Measurements from ENCODE around the gene ACADL. TPM values are rescaled to one million over a fixed set of nuclear protein-coding genes. Genes with fewer than 3 reads are reported as not detected.

Gene ACADL
- total and polyA plus RNA-seq, 5 donors from 2014 or later = not detected

DNA sequence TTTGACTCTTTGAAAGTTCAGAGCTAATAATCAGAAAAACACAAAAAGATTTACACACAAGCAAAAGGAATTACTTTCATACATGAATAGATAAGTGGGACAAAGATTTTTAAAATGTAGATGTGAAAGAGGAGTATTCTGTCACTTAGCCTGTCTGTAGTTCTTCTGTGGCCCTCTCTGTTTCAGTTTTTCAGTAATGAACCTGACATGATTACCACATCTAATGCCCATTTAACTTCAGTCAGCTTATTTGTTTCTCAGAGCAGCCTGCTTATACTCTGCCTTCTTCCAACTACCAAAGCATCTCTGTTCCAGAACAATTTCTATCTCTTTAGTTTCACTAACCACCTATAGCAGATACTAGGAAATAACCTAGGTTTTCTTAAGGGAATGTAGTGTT lies 34.4 kb upstream of the ACADL start:
- Histone ChIP-seq H3K9me3 (ENCODE audit: control insufficient read depth in 2 of 2, low read length in 2 of 2) (no peaks in the 10 kb centered on the region), H3K36me3 (ENCODE audit: control insufficient read depth, insufficient read depth, low read length) (no peaks in the 10 kb centered on the region), H3K4me3 (ENCODE audit: low read depth, low read length) (no peak overlapping the region), H3K27ac (ENCODE audit: insufficient read depth, low read length, poor library complexity, severe bottlenecking) (no peak overlapping the region), H3K4me1 (ENCODE audit: control insufficient read depth, insufficient read depth, low read length, poor library complexity, severe bottlenecking) (no peaks in the 10 kb centered on the region), H3K27me3 (ENCODE audit: control insufficient read depth, insufficient read depth, low read length) (no peaks in the 10 kb centered on the region)
- peaks cover 0 to 1% (median 0%) of the 10 kb centered on the region in 7 donors for H3K9me3 Mint-ChIP-seq
- H3K4me3 Mint-ChIP-seq = no peak overlapping the region
- H3K4me1 Mint-ChIP-seq = no peaks in the 10 kb centered on the region
- ATAC-seq (ENCODE audit: low read depth in 2 of 2) (no peak), DNase-seq (no peak)
- H3K27me3 Mint-ChIP-seq = no peaks in the 10 kb centered on the region
- no peaks in the 10 kb centered on the region for H3K36me3 Mint-ChIP-seq
- no peak overlapping the region for H3K27ac Mint-ChIP-seq

DNA sequence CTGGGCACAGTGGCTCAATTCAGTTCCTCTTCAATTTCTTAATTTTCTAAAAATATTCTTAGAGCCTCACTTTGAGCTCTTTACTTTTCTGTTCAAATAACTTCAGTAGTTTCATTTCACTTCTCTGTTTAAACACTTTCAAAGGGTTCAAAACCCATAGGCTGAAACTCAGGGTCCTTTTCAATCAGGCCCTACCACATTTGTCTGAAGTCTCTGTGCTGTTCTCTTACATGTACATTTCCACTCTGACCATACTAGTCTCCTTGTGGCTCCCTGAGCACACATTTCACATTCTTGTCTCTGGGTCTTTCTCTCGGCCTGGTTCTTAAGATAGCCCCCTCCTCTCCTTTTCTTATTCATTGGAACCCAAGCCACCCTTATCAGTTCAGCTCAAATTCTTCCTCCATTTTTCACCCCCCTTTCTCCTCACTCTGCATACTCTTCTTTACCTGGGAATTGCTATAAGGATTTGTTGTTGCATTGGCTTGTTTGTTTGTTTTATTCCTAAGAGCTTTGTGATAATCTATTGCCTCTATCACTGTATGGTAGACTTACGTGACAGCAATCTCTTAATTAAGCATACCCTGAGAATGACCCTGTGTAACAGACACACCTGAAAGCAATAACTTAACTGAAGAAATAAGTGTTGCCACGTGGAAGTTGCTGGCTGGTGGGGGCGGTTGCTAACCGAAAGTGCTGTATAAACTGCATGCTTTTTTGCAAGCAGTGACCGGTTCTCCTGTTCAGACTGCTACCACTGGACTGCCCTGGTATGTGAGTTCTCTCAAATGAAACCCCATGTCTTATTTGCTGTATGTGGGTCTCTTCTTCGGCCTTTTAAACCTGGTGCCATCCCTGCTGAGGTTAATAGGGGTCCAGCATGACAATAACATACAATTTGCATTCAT lies 27.7 kb upstream of the ACADL start:
- no peak overlapping the region for H3K4me3 ChIP-seq (ENCODE audit: low read depth, low read length)
- no peaks in the 10 kb centered on the region for H3K4me1 ChIP-seq (ENCODE audit: control insufficient read depth, insufficient read depth, low read length, poor library complexity, severe bottlenecking)
- Mint-ChIP-seq H3K27me3 (no peaks in the 10 kb centered on the region), H3K4me3 (no peak overlapping the region), H3K36me3 (no peaks in the 10 kb centered on the region), H3K27ac (no peak overlapping the region), H3K4me1 (no peaks in the 10 kb centered on the region), H3K9me3 (no peaks in the 10 kb centered on the region)
- ATAC-seq (ENCODE audit: low read depth in 2 of 2) = no peak
- no peaks in the 10 kb centered on the region for H3K9me3 ChIP-seq (ENCODE audit: control insufficient read depth in 2 of 2, low read length in 2 of 2)
- no peaks in the 10 kb centered on the region for H3K36me3 ChIP-seq (ENCODE audit: control insufficient read depth, insufficient read depth, low read length)
- DNase-seq = no peak
- H3K27me3 ChIP-seq (ENCODE audit: control insufficient read depth, insufficient read depth, low read length) = no peaks in the 10 kb centered on the region
- no peak overlapping the region for H3K27ac ChIP-seq (ENCODE audit: insufficient read depth, low read length, poor library complexity, severe bottlenecking)

DNA sequence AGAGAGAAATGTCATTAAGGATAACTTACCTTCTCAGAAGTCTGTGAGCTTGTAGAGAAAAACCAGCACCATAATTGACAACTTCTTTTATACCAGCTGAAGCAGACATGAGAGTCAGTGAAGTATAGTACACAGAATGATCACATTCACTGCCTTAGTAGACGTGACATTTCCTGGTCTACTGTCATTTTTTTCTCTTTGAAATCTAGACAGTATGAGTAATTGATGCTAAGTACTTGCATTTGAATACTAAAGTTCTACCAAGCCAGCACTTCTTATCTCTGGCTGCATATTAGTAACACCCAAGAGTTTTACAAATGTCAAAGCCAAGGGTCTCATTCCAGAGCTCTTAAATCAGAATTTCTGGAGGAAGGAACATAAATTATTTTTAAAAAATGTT lies 25.4 kb upstream of the ACADL start:
- Histone ChIP-seq H3K27ac (ENCODE audit: insufficient read depth, low read length, poor library complexity, severe bottlenecking) (no peak overlapping the region), H3K4me1 (ENCODE audit: control insufficient read depth, insufficient read depth, low read length, poor library complexity, severe bottlenecking) (no peaks in the 10 kb centered on the region), H3K4me3 (ENCODE audit: low read depth, low read length) (no peak overlapping the region), H3K27me3 (ENCODE audit: control insufficient read depth, insufficient read depth, low read length) (no peaks in the 10 kb centered on the region), H3K9me3 (ENCODE audit: control insufficient read depth in 2 of 2, low read length in 2 of 2) (no peaks in the 10 kb centered on the region), H3K36me3 (ENCODE audit: control insufficient read depth, insufficient read depth, low read length) (no peaks in the 10 kb centered on the region)
- DNase-seq = no peak
- Mint-ChIP-seq H3K27ac (no peak overlapping the region), H3K4me1 (no peaks in the 10 kb centered on the region), H3K36me3 (no peaks in the 10 kb centered on the region), H3K9me3 (peaks cover 0 to 2% (median 0%) of the 10 kb centered on the region in 7 donors), H3K27me3 (no peaks in the 10 kb centered on the region), H3K4me3 (no peak overlapping the region)
- ATAC-seq (ENCODE audit: low read depth in 2 of 2) = no peak

DNA sequence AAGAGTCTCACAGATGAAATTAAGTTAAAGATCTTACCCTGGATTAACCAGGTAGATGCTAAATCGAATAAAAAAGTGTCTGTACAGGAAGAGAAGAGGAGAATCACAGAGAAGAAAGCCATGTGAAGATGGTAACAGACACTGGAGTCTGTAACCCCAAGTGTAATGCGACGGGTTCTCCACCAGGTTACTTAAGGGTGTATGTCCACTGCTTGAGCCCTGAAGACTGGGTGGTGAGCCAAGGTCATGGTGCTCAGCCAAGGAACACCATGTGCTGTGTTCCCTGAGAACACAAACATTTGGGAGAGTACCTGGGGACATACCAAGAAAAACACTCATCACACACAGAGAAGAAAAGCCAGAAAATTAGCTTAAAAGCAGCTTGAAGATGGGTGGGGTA lies 8.2 kb upstream of the ACADL start:
- no peaks in the 10 kb centered on the region for H3K27me3 ChIP-seq (ENCODE audit: control insufficient read depth, insufficient read depth, low read length)
- DNase-seq (no peak), ATAC-seq (ENCODE audit: low read depth in 2 of 2) (no peak)
- no peaks in the 10 kb centered on the region for H3K4me1 ChIP-seq (ENCODE audit: control insufficient read depth, insufficient read depth, low read length, poor library complexity, severe bottlenecking)
- Mint-ChIP-seq H3K4me3 (no peak overlapping the region), H3K36me3 (no peaks in the 10 kb centered on the region), H3K27ac (no peak overlapping the region), H3K9me3 (peaks cover 0 to 1% (median 0%) of the 10 kb centered on the region in 7 donors), H3K4me1 (no peaks in the 10 kb centered on the region), H3K27me3 (peaks cover 3% of the 10 kb centered on the region)
- H3K27ac ChIP-seq (ENCODE audit: insufficient read depth, low read length, poor library complexity, severe bottlenecking) = no peak overlapping the region
- H3K4me3 ChIP-seq (ENCODE audit: low read depth, low read length) = no peak overlapping the region
- H3K36me3 ChIP-seq (ENCODE audit: control insufficient read depth, insufficient read depth, low read length) = no peaks in the 10 kb centered on the region
- H3K9me3 ChIP-seq (ENCODE audit: control insufficient read depth in 2 of 2, low read length in 2 of 2) = no peaks in the 10 kb centered on the region

DNA sequence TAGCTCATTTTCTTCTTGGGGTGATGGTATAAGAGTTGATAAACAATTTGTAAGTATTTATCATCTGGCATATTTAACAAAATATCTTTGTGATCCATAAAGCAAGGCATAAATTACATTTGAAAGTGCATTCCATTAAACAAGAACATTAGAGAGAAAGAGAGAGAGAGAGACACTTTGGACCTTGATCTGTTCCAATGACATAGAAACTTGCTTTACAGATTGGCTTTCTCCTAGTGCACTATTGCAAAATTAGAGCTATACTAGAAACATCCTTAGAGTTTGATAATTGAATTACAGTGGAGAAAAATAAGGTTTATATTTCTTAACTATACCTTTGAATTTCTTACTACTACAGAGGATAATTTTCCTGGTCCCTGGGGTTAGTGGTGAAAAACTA lies 5.7 kb upstream of the ACADL start:
- H3K27ac ChIP-seq (ENCODE audit: insufficient read depth, low read length, poor library complexity, severe bottlenecking) = no peak overlapping the region
- peaks cover 2% of the 10 kb centered on the region for H3K27me3 ChIP-seq (ENCODE audit: control insufficient read depth, insufficient read depth, low read length)
- no peaks in the 10 kb centered on the region for H3K36me3 ChIP-seq (ENCODE audit: control insufficient read depth, insufficient read depth, low read length)
- H3K9me3 Mint-ChIP-seq = no peaks in the 10 kb centered on the region
- H3K9me3 ChIP-seq (ENCODE audit: control insufficient read depth in 2 of 2, low read length in 2 of 2) = no peaks in the 10 kb centered on the region
- peaks cover 12% of the 10 kb centered on the region for H3K27me3 Mint-ChIP-seq
- DNase-seq = no peak
- ATAC-seq (ENCODE audit: low read depth in 2 of 2) = no peak
- no peak overlapping the region for H3K4me3 ChIP-seq (ENCODE audit: low read depth, low read length)
- H3K36me3 Mint-ChIP-seq = no peaks in the 10 kb centered on the region
- no peak overlapping the region for H3K27ac Mint-ChIP-seq
- H3K4me1 Mint-ChIP-seq = no peaks in the 10 kb centered on the region
- H3K4me1 ChIP-seq (ENCODE audit: control insufficient read depth, insufficient read depth, low read length, poor library complexity, severe bottlenecking) = no peaks in the 10 kb centered on the region
- no peak overlapping the region for H3K4me3 Mint-ChIP-seq

DNA sequence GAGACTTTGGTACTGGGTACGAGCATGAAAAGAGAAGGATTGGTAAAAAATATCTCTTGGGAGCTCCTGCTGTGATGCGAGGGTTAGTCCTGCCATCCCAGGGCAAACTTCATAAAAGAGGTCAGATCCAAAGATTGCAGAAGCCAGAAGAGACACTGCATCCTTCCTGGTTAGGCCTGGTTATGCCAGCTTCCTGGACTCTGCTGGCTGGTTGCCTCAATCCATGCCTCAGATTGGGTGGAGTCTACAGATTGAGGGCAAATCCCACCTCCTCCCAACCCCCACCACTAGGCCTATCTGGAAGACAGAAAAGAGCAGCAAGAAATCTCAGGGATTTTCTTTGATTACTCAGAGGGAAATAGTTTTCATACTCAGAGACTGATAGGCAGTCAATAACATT lies 5.3 kb upstream of the ACADL start:
- no peak overlapping the region for H3K27ac Mint-ChIP-seq
- H3K9me3 ChIP-seq (ENCODE audit: control insufficient read depth in 2 of 2, low read length in 2 of 2) = no peaks in the 10 kb centered on the region
- H3K4me1 Mint-ChIP-seq = peaks cover 0 to 3% (median 0%) of the 10 kb centered on the region in 4 donors
- no peak for DNase-seq
- H3K4me3 ChIP-seq (ENCODE audit: low read depth, low read length) = no peak overlapping the region
- no peaks in the 10 kb centered on the region for H3K36me3 ChIP-seq (ENCODE audit: control insufficient read depth, insufficient read depth, low read length)
- H3K9me3 Mint-ChIP-seq = no peaks in the 10 kb centered on the region
- no peaks in the 10 kb centered on the region for H3K36me3 Mint-ChIP-seq
- no peak for ATAC-seq (ENCODE audit: low read depth in 2 of 2)
- H3K4me1 ChIP-seq (ENCODE audit: control insufficient read depth, insufficient read depth, low read length, poor library complexity, severe bottlenecking) = no peaks in the 10 kb centered on the region
- peaks cover 3% of the 10 kb centered on the region for H3K27me3 ChIP-seq (ENCODE audit: control insufficient read depth, insufficient read depth, low read length)
- peaks cover 16% of the 10 kb centered on the region for H3K27me3 Mint-ChIP-seq
- no peak overlapping the region for H3K4me3 Mint-ChIP-seq
- no peak overlapping the region for H3K27ac ChIP-seq (ENCODE audit: insufficient read depth, low read length, poor library complexity, severe bottlenecking)

DNA sequence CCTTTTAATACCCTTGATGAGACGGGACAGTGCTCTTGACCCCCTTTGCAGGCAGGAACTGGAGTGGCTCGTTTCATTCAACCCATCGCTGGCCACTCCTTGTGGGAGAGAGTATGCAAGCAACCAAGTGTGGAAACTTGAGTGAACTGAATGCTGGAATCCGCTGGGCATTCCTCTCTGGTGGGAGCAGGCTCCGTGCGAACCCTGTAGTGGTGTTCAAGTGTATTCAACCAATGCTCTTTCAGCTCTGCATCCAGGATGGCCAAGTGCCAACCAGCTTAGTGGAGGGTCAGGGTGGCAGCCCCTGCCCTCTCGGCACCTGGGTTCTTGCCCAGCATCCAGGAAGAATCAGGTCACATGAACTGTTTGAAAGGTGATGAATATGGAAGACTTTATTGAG lies 3.3 kb upstream of the ACADL start:
- ATAC-seq (ENCODE audit: low read depth in 2 of 2) = no peak
- Histone ChIP-seq H3K9me3 (ENCODE audit: control insufficient read depth in 2 of 2, low read length in 2 of 2) (no peaks in the 10 kb centered on the region), H3K4me1 (ENCODE audit: control insufficient read depth, insufficient read depth, low read length, poor library complexity, severe bottlenecking) (no peaks in the 10 kb centered on the region), H3K36me3 (ENCODE audit: control insufficient read depth, insufficient read depth, low read length) (no peaks in the 10 kb centered on the region), H3K4me3 (ENCODE audit: low read depth, low read length) (no peak overlapping the region), H3K27me3 (ENCODE audit: control insufficient read depth, insufficient read depth, low read length) (peaks cover 10% of the 10 kb centered on the region), H3K27ac (ENCODE audit: insufficient read depth, low read length, poor library complexity, severe bottlenecking) (no peak overlapping the region)
- Mint-ChIP-seq H3K9me3 (peaks cover 0 to 2% (median 0%) of the 10 kb centered on the region in 7 donors), H3K4me1 (peaks cover 0 to 6% (median 3%) of the 10 kb centered on the region in 4 donors), H3K36me3 (no peaks in the 10 kb centered on the region), H3K27ac (no peak overlapping the region), H3K27me3 (peaks cover 30% of the 10 kb centered on the region), H3K4me3 (no peak overlapping the region)
- DNase-seq = no peak
